Ishikawa (cell line): ENCODE data around the gene NRXN3.

Experiments used
- CEBPB ChIP-seq: IDR thresholded peaks from 2 replicates; pipeline ENCODE4 v1.6.1; 2012
- CREB1 ChIP-seq: IDR thresholded peaks from 2 replicates; pipeline ENCODE4 v1.6.1; 2012; ENCODE audit warnings: low read depth
- EGR1 ChIP-seq: IDR thresholded peaks from 2 replicates; pipeline ENCODE4 v1.6.1; 2012
- EP300 ChIP-seq: IDR thresholded peaks from 2 replicates; pipeline ENCODE4 v1.6.1; 2012; ENCODE audit warnings: borderline replicate concordance
- FOXM1 ChIP-seq: IDR thresholded peaks from 2 replicates; pipeline ENCODE4 v1.6.1; 2012; ENCODE audit warnings: low read depth, borderline replicate concordance
- MAX ChIP-seq: IDR thresholded peaks from 2 replicates; pipeline ENCODE4 v1.6.1; 2012
- NFIC ChIP-seq: IDR thresholded peaks from 2 replicates; pipeline ENCODE4 v1.6.1; 2012
- RAD21 ChIP-seq: IDR thresholded peaks from 2 replicates; pipeline ENCODE4 v1.6.1; 2012; ENCODE audit warnings: low read depth
- REST ChIP-seq: IDR thresholded peaks from 2 replicates; pipeline ENCODE4 v1.6.1; 2012; ENCODE audit warnings: low read depth, mild to moderate bottlenecking
- TAF1 ChIP-seq: IDR thresholded peaks from 2 replicates; pipeline ENCODE4 v1.6.1; 2012; ENCODE audit warnings: low read depth, mild to moderate bottlenecking
- TCF12 ChIP-seq: IDR thresholded peaks from 2 replicates; pipeline ENCODE4 v1.6.1; 2012; ENCODE audit warnings: low read depth
- TEAD4 ChIP-seq: IDR thresholded peaks from 2 replicates; pipeline ENCODE4 v1.6.1; 2012
- USF1 ChIP-seq: IDR thresholded peaks from 2 replicates; pipeline ENCODE4 v1.6.1; 2012
- YY1 ChIP-seq: IDR thresholded peaks from 2 replicates; pipeline ENCODE4 v1.6.1; 2012; ENCODE audit warnings: low read depth
- ZBTB7A ChIP-seq: IDR thresholded peaks from 2 replicates; pipeline ENCODE4 v1.6.1; 2012; ENCODE audit warnings: low read depth

NRXN3 gene

GRCh38 chr14:78424311-78424710 is 254.1 kb downstream of the NRXN3 start:
- TF ChIP-seq EP300 (no peak), MAX (no peak), CREB1 (no peak), TCF12 (no peak), ZBTB7A (no peak), TEAD4 (no peak), EGR1 (no peak), USF1 (no peak), FOXM1 (no peak), RAD21 (no peak), TAF1 (no peak), CEBPB (no peak), REST (no peak), NFIC (no peak), YY1 (no peak)

GRCh38 chr14:78425330-78425729 is 255.2 kb downstream of the NRXN3 start:
- TF ChIP-seq EP300 (no peak), CREB1 (no peak), TCF12 (no peak), CEBPB (no peak), FOXM1 (no peak), NFIC (no peak), ZBTB7A (no peak), USF1 (no peak), TEAD4 (no peak), MAX (no peak), TAF1 (no peak), YY1 (no peak), EGR1 (no peak), REST (no peak), RAD21 (no peak)

GRCh38 chr14:78425782-78426181 is 255.6 kb downstream of the NRXN3 start:
- TF ChIP-seq MAX, result no peak
- no peak for TF ChIP-seq TCF12

- TF ChIP-seq TAF1 (no peak), TCF12 (no peak), EP300 (no peak), YY1 (no peak), CREB1 (no peak), FOXM1 (no peak)
Observed at GRCh38 chr14:78432046-78432445, 261.9 kb downstream of the NRXN3 start.

GRCh38 chr14:78440356-78440894 is 270.3 kb downstream of the NRXN3 start:
- TF ChIP-seq RAD21 (no peak), CREB1 (no peak), TCF12 (no peak), USF1 (no peak), FOXM1 (no peak), NFIC (no peak), TEAD4 (no peak), YY1 (no peak), CEBPB (no peak), ZBTB7A (no peak), EP300 (no peak), MAX (no peak), REST (no peak), TAF1 (no peak), EGR1 (no peak)
